Mesothelial cell of epicardium (in vitro differentiated cells): ENCODE results near the gene AGBL3. TPM values are rescaled to one million over a fixed set of nuclear protein-coding genes. Genes with fewer than 3 reads are reported as not detected.
A peak's percentile ranks its signal among the peaks of the same experiment; 100 is the strongest.

ENCODE experiments used
- DNase-seq, 2 experiments: peaks; one replicate each; pipeline ENCODE4 v3.0.0; 2021; ENCODE audit warnings: low spot score in 2 of 2; ENCODE audit not compliant: unreplicated experiment in 2 of 2
- H3K27ac Mint-ChIP-seq: 2 replicates; pipeline ENCODE4 v1.8.0; 2021; ENCODE audit warnings: mixed read lengths
- H3K27me3 Mint-ChIP-seq: 2 replicates; pipeline ENCODE4 v1.8.0; 2021; ENCODE audit warnings: low read depth, mixed read lengths
- H3K36me3 Mint-ChIP-seq: 2 replicates; pipeline ENCODE4 v1.8.0; 2021; ENCODE audit warnings: mixed read lengths
- H3K4me1 Mint-ChIP-seq: 2 replicates; pipeline ENCODE4 v1.8.0; 2021; ENCODE audit warnings: mixed read lengths
- H3K4me3 Mint-ChIP-seq: 2 replicates; pipeline ENCODE4 v1.8.0; 2021; ENCODE audit warnings: mild to moderate bottlenecking, moderate library complexity, mixed read lengths
- H3K9me3 Mint-ChIP-seq: 2 replicates; pipeline ENCODE4 v1.8.0; 2021; ENCODE audit warnings: mixed read lengths
- total RNA-seq: library from RNA; stranded (reverse); gene quantifications from 3 replicates; pipeline ENCODE4 v1.2.1, GENCODE V29; 2021
- TF ChIP-seq, protein P1 (sequence below): fragments of 200-600 bp; sonication (generic); IDR thresholded peaks from one replicate; pipeline ENCODE4 v1.5.0; 2021; ENCODE audit warnings: antibody characterized with exemption; ENCODE audit not compliant: unreplicated experiment

The AGBL3 gene
- total RNA-seq, 1 donor from 2014 or later: 2.3 TPM

DNA sequence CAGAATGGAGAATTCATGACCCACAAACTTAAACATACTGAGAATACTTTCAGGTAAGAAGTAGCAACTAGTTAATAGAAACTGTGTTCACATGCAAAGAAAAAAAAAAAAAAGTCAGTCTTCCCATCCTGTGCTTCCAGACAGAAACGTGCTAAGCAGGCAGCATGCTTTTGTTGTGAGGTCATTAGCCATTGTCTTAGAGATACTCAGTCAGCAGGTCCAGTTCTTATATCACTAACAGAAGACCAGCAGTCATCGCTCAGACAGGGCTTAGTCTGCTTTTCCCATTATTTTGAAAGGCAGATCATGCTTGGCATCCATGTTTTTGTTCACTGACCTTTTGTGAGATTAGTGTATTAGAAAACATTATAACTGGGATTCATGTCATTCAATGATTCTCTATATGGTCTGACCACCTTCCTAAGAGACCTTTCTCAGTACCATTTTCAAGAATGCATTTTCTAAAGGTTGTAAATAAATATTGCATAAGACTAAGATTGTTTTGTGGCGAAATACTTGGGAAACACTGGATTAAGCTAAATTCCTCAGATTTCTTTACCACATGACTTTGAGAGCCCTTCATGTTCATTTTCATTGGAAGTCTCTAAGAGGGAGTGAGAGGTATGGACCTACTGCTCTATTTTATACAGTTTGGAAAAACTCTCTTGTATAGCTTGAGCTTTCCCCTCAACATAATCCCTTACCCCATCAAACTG is 45.0 kb upstream of the AGBL3 start:
- TF ChIP-seq, protein P1, sequence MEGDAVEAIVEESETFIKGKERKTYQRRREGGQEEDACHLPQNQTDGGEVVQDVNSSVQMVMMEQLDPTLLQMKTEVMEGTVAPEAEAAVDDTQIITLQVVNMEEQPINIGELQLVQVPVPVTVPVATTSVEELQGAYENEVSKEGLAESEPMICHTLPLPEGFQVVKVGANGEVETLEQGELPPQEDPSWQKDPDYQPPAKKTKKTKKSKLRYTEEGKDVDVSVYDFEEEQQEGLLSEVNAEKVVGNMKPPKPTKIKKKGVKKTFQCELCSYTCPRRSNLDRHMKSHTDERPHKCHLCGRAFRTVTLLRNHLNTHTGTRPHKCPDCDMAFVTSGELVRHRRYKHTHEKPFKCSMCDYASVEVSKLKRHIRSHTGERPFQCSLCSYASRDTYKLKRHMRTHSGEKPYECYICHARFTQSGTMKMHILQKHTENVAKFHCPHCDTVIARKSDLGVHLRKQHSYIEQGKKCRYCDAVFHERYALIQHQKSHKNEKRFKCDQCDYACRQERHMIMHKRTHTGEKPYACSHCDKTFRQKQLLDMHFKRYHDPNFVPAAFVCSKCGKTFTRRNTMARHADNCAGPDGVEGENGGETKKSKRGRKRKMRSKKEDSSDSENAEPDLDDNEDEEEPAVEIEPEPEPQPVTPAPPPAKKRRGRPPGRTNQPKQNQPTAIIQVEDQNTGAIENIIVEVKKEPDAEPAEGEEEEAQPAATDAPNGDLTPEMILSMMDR: no peak
- H3K4me3 Mint-ChIP-seq: no peak overlapping the region
- no peaks in the 10 kb centered on the region for H3K9me3 Mint-ChIP-seq
- peak overlapping the region; percentile 97 for H3K27ac Mint-ChIP-seq
- H3K36me3 Mint-ChIP-seq: peaks cover 35% of the 10 kb centered on the region
- DNase-seq: no peak
- no peaks in the 10 kb centered on the region for H3K27me3 Mint-ChIP-seq
- peaks cover 55% of the 10 kb centered on the region for H3K4me1 Mint-ChIP-seq

DNA sequence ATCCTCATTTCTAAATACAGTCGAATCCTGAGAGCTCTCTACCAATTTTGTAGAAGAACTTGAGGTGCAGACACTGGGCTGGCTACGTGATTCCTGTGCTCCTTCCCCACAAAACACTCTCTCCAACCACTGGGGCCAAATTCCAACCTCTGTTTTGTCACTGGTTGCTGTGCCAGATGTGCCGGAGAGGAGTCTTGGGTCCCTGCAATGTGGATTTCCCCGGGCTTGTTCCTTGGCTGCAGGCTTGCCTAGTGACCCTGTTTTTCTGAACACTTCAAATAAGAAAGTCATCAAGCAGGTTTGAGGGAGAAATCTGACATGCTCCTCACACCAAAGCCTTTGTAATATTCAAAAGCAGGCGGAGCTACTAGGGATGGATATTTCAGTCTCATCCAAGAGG is 44.4 kb upstream of the AGBL3 start:
- H3K27me3 Mint-ChIP-seq: no peaks in the 10 kb centered on the region
- peak overlapping the region; percentile 97 for H3K27ac Mint-ChIP-seq
- peaks cover 2% of the 10 kb centered on the region for H3K9me3 Mint-ChIP-seq
- no peak overlapping the region for H3K4me3 Mint-ChIP-seq
- no peak for DNase-seq
- peaks cover 51% of the 10 kb centered on the region for H3K4me1 Mint-ChIP-seq
- TF ChIP-seq, protein P1: no peak
- peaks cover 38% of the 10 kb centered on the region for H3K36me3 Mint-ChIP-seq

DNA sequence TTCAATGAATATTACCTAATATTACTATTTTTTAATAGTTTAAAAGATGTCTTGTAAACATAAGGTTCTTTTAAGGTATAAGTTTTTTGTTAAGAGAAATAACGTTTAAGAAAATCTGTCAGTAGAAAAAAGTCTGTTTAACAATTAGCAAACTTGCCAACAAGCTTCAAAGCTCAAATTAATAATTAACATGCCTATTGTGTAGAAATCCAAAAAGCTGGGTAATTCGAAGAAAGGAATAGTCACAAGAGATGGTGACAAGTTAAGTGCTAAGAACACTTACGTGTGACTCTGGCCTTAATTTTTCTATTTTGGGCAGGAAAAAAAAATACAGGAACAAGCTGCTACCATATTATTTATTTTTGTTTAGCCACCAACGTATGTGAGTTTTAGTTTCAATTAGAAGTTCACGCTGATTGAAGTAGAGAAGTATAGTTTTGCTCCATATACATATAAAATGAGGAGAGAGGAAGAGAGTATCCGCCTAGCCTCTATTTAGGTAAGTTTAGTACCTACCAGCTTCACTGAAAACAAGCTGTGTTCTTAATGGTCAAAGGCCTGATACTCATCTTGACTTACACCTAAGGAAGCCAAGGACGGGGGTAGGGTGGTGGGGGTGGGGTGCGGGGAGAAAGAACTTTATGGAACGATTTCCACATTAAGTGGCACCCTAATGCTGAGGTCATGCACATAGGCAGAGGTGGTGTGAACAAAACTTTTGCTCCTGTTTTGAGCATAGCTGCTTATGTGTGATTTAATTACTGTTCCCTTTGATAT is 43.4 kb upstream of the AGBL3 start:
- TF ChIP-seq, protein P1: no peak
- Mint-ChIP-seq H3K27ac (no peak overlapping the region), H3K4me1 (peaks cover 42% of the 10 kb centered on the region)

DNA sequence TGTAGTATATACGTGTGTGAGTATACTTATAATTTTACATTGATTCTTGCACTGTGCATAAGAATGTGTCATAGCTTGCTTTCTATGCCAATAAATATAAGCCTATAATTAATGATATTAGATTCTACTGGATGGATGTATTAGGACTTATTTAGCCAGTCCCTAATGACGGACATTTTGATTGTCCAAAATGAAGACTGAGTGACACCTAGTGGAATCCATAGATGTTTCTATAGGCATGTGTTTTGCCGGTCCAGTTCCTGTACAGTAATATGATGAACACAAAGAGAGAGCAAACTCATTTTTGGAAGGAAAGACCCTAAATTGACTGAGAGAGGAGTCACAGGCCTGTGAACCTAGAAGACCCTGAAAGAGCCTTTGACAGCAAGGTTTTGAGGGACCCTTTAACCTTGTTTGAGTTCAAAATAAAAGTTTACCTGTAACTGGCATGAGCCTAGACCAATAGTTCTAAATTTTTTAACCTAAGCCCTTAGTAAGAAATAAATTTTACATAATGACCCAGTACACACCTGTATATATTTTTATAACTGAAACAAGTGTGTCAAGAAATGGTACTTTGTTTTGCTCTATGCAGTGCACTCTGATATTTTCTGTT is 42.4 kb upstream of the AGBL3 start:
- Mint-ChIP-seq H3K4me3 (no peak overlapping the region), H3K36me3 (peaks cover 48% of the 10 kb centered on the region), H3K4me1 (peaks cover 38% of the 10 kb centered on the region), H3K9me3 (peaks cover 3% of the 10 kb centered on the region), H3K27ac (no peak overlapping the region), H3K27me3 (no peaks in the 10 kb centered on the region)
- TF ChIP-seq, protein P1: no peak
- no peak for DNase-seq

More for the DNA sequence above, 43.4 kb upstream of the AGBL3 start:
- DNase-seq: no peak
- Mint-ChIP-seq H3K9me3 (peaks cover 3% of the 10 kb centered on the region), H3K4me3 (no peak overlapping the region), H3K36me3 (peaks cover 44% of the 10 kb centered on the region), H3K27me3 (no peaks in the 10 kb centered on the region)

DNA sequence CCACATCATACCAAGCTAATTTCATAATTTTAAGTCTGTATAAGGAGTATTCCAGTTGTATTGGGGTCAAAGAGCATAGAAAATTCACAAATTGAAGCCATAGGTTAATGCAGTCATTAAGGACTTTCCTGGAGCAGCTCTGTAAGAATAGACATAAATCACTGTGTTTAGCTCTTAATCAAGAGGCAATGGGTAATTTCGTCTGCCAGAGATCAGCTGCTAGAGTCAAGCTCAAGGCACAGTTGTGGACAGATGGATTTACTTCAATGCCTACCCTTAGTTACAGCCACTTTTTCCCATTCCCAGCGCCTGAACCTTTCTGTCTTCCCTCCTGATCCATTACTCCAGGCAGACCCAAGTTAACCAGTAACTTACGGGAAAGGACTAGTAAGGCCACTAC is 40.6 kb upstream of the AGBL3 start:
- Mint-ChIP-seq H3K4me1 (peaks cover 28% of the 10 kb centered on the region), H3K9me3 (peaks cover 3% of the 10 kb centered on the region), H3K27ac (no peak overlapping the region), H3K36me3 (peaks cover 59% of the 10 kb centered on the region), H3K27me3 (no peaks in the 10 kb centered on the region), H3K4me3 (no peak overlapping the region)
- DNase-seq: no peak
- TF ChIP-seq, protein P1: no peak
